H9 (cell line): Measurements from ENCODE around the gene CCDC92. TPM values are rescaled to one million over a fixed set of nuclear protein-coding genes. Genes with fewer than 3 reads are reported as not detected.

ENCODE experiments used
- DNase-seq: peaks from one replicate; pipeline ENCODE4 v3.0.0-alpha.2; 2017
- H2AFZ ChIP-seq: one replicate; pipeline ENCODE4 v1.6.1; 2013; ENCODE audit warnings: mild to moderate bottlenecking, low read length, control low read depth, moderate library complexity
- H2AK5ac ChIP-seq: 2 replicates; pipeline ENCODE4 v1.6.1; 2013; ENCODE audit warnings: low read length, control low read depth, mixed read lengths; ENCODE audit not compliant: insufficient read length
- H2BK120ac ChIP-seq: one replicate; pipeline ENCODE4 v1.6.1; 2013; ENCODE audit warnings: low read depth, mild to moderate bottlenecking, low read length, control low read depth, inconsistent platforms; ENCODE audit not compliant: poor library complexity, severe bottlenecking
- H2BK12ac ChIP-seq: 2 replicates; pipeline ENCODE4 v1.6.1; 2013; ENCODE audit warnings: low read length, control low read depth, mixed read lengths, low read depth; ENCODE audit not compliant: insufficient read length
- H2BK15ac ChIP-seq: 2 replicates; pipeline ENCODE4 v1.6.1; 2013; ENCODE audit warnings: low read depth, low read length, control low read depth
- H2BK20ac ChIP-seq: one replicate; pipeline ENCODE4 v1.6.1; 2013; ENCODE audit warnings: low read depth, mild to moderate bottlenecking, low read length, control low read depth, inconsistent platforms; ENCODE audit not compliant: poor library complexity, severe bottlenecking
- H2BK5ac ChIP-seq: 2 replicates; pipeline ENCODE4 v1.6.1; 2013; ENCODE audit warnings: low read length, control low read depth, mixed read lengths; ENCODE audit not compliant: insufficient read length
- H3K14ac ChIP-seq: 2 replicates; pipeline ENCODE4 v1.6.1; 2013; ENCODE audit warnings: low read length, control low read depth; ENCODE audit not compliant: insufficient read depth
- H3K18ac ChIP-seq: 2 replicates; pipeline ENCODE4 v1.6.1; 2013; ENCODE audit warnings: low read depth, mild to moderate bottlenecking, mixed read lengths, low read length, control low read depth; ENCODE audit not compliant: insufficient read length
- H3K23ac ChIP-seq: 2 replicates; pipeline ENCODE4 v1.6.1; 2013; ENCODE audit warnings: low read length, control low read depth, mixed read lengths, low read depth; ENCODE audit not compliant: insufficient read length
- H3K23me2 ChIP-seq: 2 replicates; pipeline ENCODE4 v1.6.1; 2013; ENCODE audit warnings: low read depth, mild to moderate bottlenecking, mixed read lengths, low read length, control low read depth; ENCODE audit not compliant: insufficient read length, poor library complexity, severe bottlenecking
- H3K27ac ChIP-seq: 2 replicates; pipeline ENCODE4 v1.5.1; 2013; ENCODE audit warnings: low read length, control low read depth, mixed read lengths, low read depth; ENCODE audit not compliant: insufficient read length
- H3K27me3 ChIP-seq: 2 replicates; pipeline ENCODE4 v1.6.1; 2013; ENCODE audit warnings: low read length, control low read depth, inconsistent platforms; ENCODE audit not compliant: insufficient read depth
- H3K4ac ChIP-seq: 2 replicates; pipeline ENCODE4 v1.6.1; 2013; ENCODE audit warnings: low read depth, mild to moderate bottlenecking, control low read depth, inconsistent platforms, low read length, moderate library complexity
- H3K4me1 ChIP-seq: 2 replicates; pipeline ENCODE4 v1.6.1; 2013; ENCODE audit warnings: low read length, control low read depth, inconsistent platforms; ENCODE audit not compliant: insufficient read depth
- H3K4me2 ChIP-seq: 2 replicates; pipeline ENCODE4 v1.6.1; 2013; ENCODE audit warnings: low read length, control low read depth, mixed read lengths; ENCODE audit not compliant: insufficient read length, insufficient read depth
- H3K56ac ChIP-seq: 2 replicates; pipeline ENCODE4 v1.6.1; 2013; ENCODE audit warnings: low read depth, mild to moderate bottlenecking, mixed read lengths, low read length, control low read depth; ENCODE audit not compliant: insufficient read length
- H3K79me1 ChIP-seq: 2 replicates; pipeline ENCODE4 v1.6.1; 2013; ENCODE audit warnings: low read depth, mild to moderate bottlenecking, moderate library complexity, low read length, control low read depth, inconsistent platforms; ENCODE audit not compliant: insufficient read depth, poor library complexity, severe bottlenecking
- H3K79me2 ChIP-seq: 2 replicates; pipeline ENCODE4 v1.6.1; 2013; ENCODE audit warnings: low read length, control low read depth, inconsistent platforms; ENCODE audit not compliant: insufficient read depth
- H3K9ac ChIP-seq: 2 replicates; pipeline ENCODE4 v1.6.1; 2013; ENCODE audit warnings: low read length, control low read depth, mixed read lengths; ENCODE audit not compliant: insufficient read length; ENCODE audit errors: extremely low read depth
- H3K9me3 ChIP-seq: one replicate; pipeline ENCODE4 v1.6.1; 2013; ENCODE audit warnings: low read depth, low read length, inconsistent platforms; ENCODE audit not compliant: control insufficient read depth
- H3T11ph ChIP-seq: one replicate; pipeline ENCODE4 v1.6.1; 2013; ENCODE audit warnings: mild to moderate bottlenecking, low read length, control low read depth, inconsistent platforms
- H4K20me1 ChIP-seq: one replicate; pipeline ENCODE4 v1.6.1; 2013; ENCODE audit not compliant: control insufficient read depth, insufficient read length, insufficient read depth
- H4K5ac ChIP-seq: 2 replicates; pipeline ENCODE4 v1.6.1; 2013; ENCODE audit warnings: low read depth, mild to moderate bottlenecking, mixed read lengths, low read length, control low read depth; ENCODE audit not compliant: insufficient read length
- H4K8ac ChIP-seq: replicated peaks from 2 replicates; pipeline ENCODE4 v1.6.1; 2013; ENCODE audit warnings: low read length, control low read depth, mixed read lengths, low read depth; ENCODE audit not compliant: insufficient read length
- H4K91ac ChIP-seq: 2 replicates; pipeline ENCODE4 v1.6.1; 2013; ENCODE audit warnings: low read depth, mild to moderate bottlenecking, moderate library complexity, mixed read lengths, low read length, control low read depth; ENCODE audit not compliant: insufficient read length
- H3K27ac Mint-ChIP-seq, 3 experiments: 2 replicates in 2 of 3; 3 replicates in 1 of 3; pipeline ENCODE4 v1.8.0; 2020 to 2021; ENCODE audit warnings: mixed read lengths in 3 of 3, mild to moderate bottlenecking in 1 of 3, moderate library complexity in 1 of 3
- H3K27me3 Mint-ChIP-seq: 2 replicates; pipeline ENCODE4 v1.8.0; 2021; ENCODE audit warnings: low read depth, mild to moderate bottlenecking, moderate library complexity, mixed read lengths
- H3K36me3 Mint-ChIP-seq, 3 experiments: 2 replicates in 2 of 3; 3 replicates in 1 of 3; pipeline ENCODE4 v1.8.0; 2020 to 2021; ENCODE audit warnings: low read depth in 3 of 3, mixed read lengths in 3 of 3; ENCODE audit not compliant: insufficient read depth in 1 of 3
- H3K4me1 Mint-ChIP-seq, 2 experiments: 2 replicates each; pipeline ENCODE4 v1.8.0; 2020; ENCODE audit warnings: mixed read lengths in 2 of 2
- H3K4me3 Mint-ChIP-seq, 2 experiments: 2 replicates in 1 of 2; 3 replicates in 1 of 2; pipeline ENCODE4 v1.8.0; 2020 to 2021; ENCODE audit warnings: mild to moderate bottlenecking in 2 of 2, mixed read lengths in 2 of 2, moderate library complexity in 1 of 2
- H3K9me3 Mint-ChIP-seq, 2 experiments: 2 replicates in 1 of 2; 3 replicates in 1 of 2; pipeline ENCODE4 v1.8.0; 2020; ENCODE audit warnings: mild to moderate bottlenecking in 2 of 2, mixed read lengths in 2 of 2, moderate library complexity in 1 of 2
- WGBS: extraction: QIAGEN DNeasy Blood & Tissue Kit; methylation state at CpG from one replicate; pipeline ENCODE4 v1.1.7; 2013; ENCODE audit warnings: missing lambda C conversion rate, low lambda C conversion rate, mixed read lengths; ENCODE audit not compliant: insufficient read length; ENCODE audit errors: extremely low coverage; 5-methylcytosine and 5-hydroxymethylcytosine counted together
- total RNA-seq: library from RNA; stranded (reverse); gene quantifications from 2 replicates; pipeline ENCODE4 v1.2.1, GENCODE V29; 2021
- TF ChIP-seq, protein P1 (sequence below): fragments of 200-600 bp; sonication (generic); conservative IDR thresholded peaks from 3 replicates; pipeline ENCODE4 v1.8.0; 2021; ENCODE audit warnings: antibody characterized with exemption, mild to moderate bottlenecking

CCDC92 gene
- total RNA-seq, 1 experiment from 2014 or later: 1.3 TPM

DNA sequence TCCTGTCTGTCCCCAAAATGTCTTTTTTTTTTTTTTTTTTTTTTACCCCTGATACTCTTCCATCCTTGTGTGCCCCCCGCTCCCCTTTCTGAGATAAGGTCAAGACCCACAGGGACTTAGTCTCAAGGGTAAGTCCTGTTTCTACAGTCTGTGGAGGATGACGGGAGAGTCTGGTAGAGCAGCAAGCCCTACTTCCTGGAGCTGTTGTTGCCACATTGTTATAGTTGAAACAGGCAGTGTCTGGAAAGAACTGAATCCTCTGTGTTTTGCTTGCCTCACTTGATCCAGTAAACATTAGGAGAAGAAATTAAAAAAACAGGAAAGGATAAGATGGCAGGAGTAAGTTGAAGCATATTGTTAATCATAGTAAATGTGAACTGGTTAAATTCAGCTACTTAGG, 45.9 kb upstream of the CCDC92 start:
- no peak overlapping the region for H3K56ac ChIP-seq
- H3K9ac ChIP-seq: no peak overlapping the region
- TF ChIP-seq, protein P1, sequence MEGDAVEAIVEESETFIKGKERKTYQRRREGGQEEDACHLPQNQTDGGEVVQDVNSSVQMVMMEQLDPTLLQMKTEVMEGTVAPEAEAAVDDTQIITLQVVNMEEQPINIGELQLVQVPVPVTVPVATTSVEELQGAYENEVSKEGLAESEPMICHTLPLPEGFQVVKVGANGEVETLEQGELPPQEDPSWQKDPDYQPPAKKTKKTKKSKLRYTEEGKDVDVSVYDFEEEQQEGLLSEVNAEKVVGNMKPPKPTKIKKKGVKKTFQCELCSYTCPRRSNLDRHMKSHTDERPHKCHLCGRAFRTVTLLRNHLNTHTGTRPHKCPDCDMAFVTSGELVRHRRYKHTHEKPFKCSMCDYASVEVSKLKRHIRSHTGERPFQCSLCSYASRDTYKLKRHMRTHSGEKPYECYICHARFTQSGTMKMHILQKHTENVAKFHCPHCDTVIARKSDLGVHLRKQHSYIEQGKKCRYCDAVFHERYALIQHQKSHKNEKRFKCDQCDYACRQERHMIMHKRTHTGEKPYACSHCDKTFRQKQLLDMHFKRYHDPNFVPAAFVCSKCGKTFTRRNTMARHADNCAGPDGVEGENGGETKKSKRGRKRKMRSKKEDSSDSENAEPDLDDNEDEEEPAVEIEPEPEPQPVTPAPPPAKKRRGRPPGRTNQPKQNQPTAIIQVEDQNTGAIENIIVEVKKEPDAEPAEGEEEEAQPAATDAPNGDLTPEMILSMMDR: no peak
- no peak overlapping the region for H2BK5ac ChIP-seq
- H3K4ac ChIP-seq: no peak overlapping the region
- H2BK12ac ChIP-seq: no peak overlapping the region
- H3K4me2 ChIP-seq: no peak overlapping the region
- H3K14ac ChIP-seq: no peak overlapping the region
- no peak overlapping the region for H2AFZ ChIP-seq
- H3K9me3 ChIP-seq: no peaks in the 10 kb centered on the region
- no CpG with 5 or more reads among the region's 2 CpGs for WGBS
- no peaks in the 10 kb centered on the region for H3K4me1 ChIP-seq
- H3K18ac ChIP-seq: no peak overlapping the region
- H3K4me1 Mint-ChIP-seq: peaks cover 0 to 4% of the 10 kb centered on the region in 2 experiments; a peak in 1 of 4 replicates
- no peak overlapping the region for H4K5ac ChIP-seq
- no peak overlapping the region for H2BK120ac ChIP-seq
- H3K27me3 ChIP-seq: no peaks in the 10 kb centered on the region
- H3K9me3 Mint-ChIP-seq: peaks cover 0 to 3% of the 10 kb centered on the region in 2 experiments; a peak in 3 of 5 replicates
- no peak for DNase-seq
- H3K4me3 Mint-ChIP-seq: no peak overlapping the region
- no peak overlapping the region for H2BK15ac ChIP-seq
- peaks cover 2% of the 10 kb centered on the region; the same call in 1 of the 2 replicates for H3K27me3 Mint-ChIP-seq
- H2BK20ac ChIP-seq: no peak overlapping the region
- H3K79me2 ChIP-seq: no peaks in the 10 kb centered on the region
- no peak overlapping the region for H3K27ac ChIP-seq
- H3T11ph ChIP-seq: no peak overlapping the region
- no peaks in the 10 kb centered on the region for H3K23me2 ChIP-seq
- no peak overlapping the region for H4K91ac ChIP-seq
- H3K27ac Mint-ChIP-seq: no peak overlapping the region
- H4K8ac ChIP-seq: no peak overlapping the region
- no peaks in the 10 kb centered on the region for H4K20me1 ChIP-seq
- no peak overlapping the region for H2AK5ac ChIP-seq
- H3K23ac ChIP-seq: no peak overlapping the region
- no peaks in the 10 kb centered on the region for H3K79me1 ChIP-seq
- H3K36me3 Mint-ChIP-seq: peaks cover 0 to 2% (median under 1%) of the 10 kb centered on the region in 3 experiments; a peak in 2 of 7 replicates
